MM.1S (cell line): Measurements from ENCODE around the gene KLRG1.

Experiments
- CTCF ChIP-seq: fragments of 300-600 bp; sonication (generic); IDR thresholded peaks from 2 replicates; pipeline ENCODE4 v1.5.1; 2016; ENCODE audit warnings: antibody characterized with exemption, low read length, mixed read lengths
- EZH2phosphoT487 ChIP-seq: fragments of 300-600 bp; sonication (generic); IDR thresholded peaks from 2 replicates; pipeline ENCODE4 v1.6.1; 2018; ENCODE audit warnings: antibody characterized with exemption, low read length

GRCh38 chr12:8948701-8949341 lies 40.5 kb upstream of the KLRG1 start:
- TF ChIP-seq CTCF = no peak
- no peak for TF ChIP-seq EZH2phosphoT487
